WTC11 (cell line): ENCODE results near the gene DOP1A. TPM values are rescaled to one million over a fixed set of nuclear protein-coding genes. Genes with fewer than 3 reads are reported as not detected.

ENCODE experiments used
- ATAC-seq: fragments of 200-7000 bp; cut with Tn5 transposase; 2 replicates; pipeline ENCODE4 v1.10.0; 2021; ENCODE audit warnings: mild to moderate bottlenecking, moderate library complexity
- CTCF ChIA-PET: fragments of 300-600 bp; sonication (Branson Sonifier 250); formaldehyde crosslinking; loops from one replicate; lab custom pipeline; 2021; ENCODE audit warnings: antibody characterized with exemption; lab: Charles Lee
- POLR2A ChIA-PET: fragments of 350-600 bp; sonication (Branson Sonifier 250); formaldehyde crosslinking; loops from one replicate; lab custom pipeline; 2021; ENCODE audit warnings: antibody characterized with exemption; lab: Charles Lee
- DNase-seq: peaks from one replicate; pipeline ENCODE4 v3.0.0; 2021; ENCODE audit warnings: low spot score
- H3K27ac Mint-ChIP-seq: 2 replicates; pipeline ENCODE4 v1.8.0; 2021; ENCODE audit warnings: mixed read lengths
- H3K27me3 Mint-ChIP-seq: 2 replicates; pipeline ENCODE4 v1.8.0; 2021; ENCODE audit warnings: low read depth, mild to moderate bottlenecking, moderate library complexity, mixed read lengths
- H3K36me3 Mint-ChIP-seq: 2 replicates; pipeline ENCODE4 v1.8.0; 2021; ENCODE audit warnings: mixed read lengths
- H3K4me1 Mint-ChIP-seq: 2 replicates; pipeline ENCODE4 v1.8.0; 2022; ENCODE audit warnings: mixed read lengths
- H3K4me3 Mint-ChIP-seq: 2 replicates; pipeline ENCODE4 v1.8.0; 2021; ENCODE audit warnings: mild to moderate bottlenecking, moderate library complexity, mixed read lengths
- H3K9me3 Mint-ChIP-seq: 2 replicates; pipeline ENCODE4 v1.8.0; 2021; ENCODE audit warnings: mixed read lengths
- ATF1 ChIP-seq: sonication (generic); formaldehyde crosslinking; IDR thresholded peaks from 2 replicates; pipeline ENCODE4 v1.8.1; 2023; ENCODE audit warnings: mild to moderate bottlenecking, moderate library complexity, missing genetic modification reagents
- CTCF ChIP-seq: fragments of 200-600 bp; IDR thresholded peaks from 2 replicates; pipeline ENCODE4 v1.8.0; 2022; ENCODE audit warnings: antibody characterized with exemption
- E2F1 ChIP-seq: sonication (generic); formaldehyde crosslinking; IDR thresholded peaks from 2 replicates; pipeline ENCODE4 v1.8.0; 2022; ENCODE audit warnings: mild to moderate bottlenecking, missing genetic modification reagents
- FOXK1 ChIP-seq: sonication (generic); formaldehyde crosslinking; IDR thresholded peaks from 2 replicates; pipeline ENCODE4 v1.8.0; 2022; ENCODE audit warnings: mild to moderate bottlenecking, moderate library complexity, missing genetic modification reagents
- GTF2I ChIP-seq: fragments of 250-450 bp; sonication (Bioruptor Pico); conservative IDR thresholded peaks from 2 replicates; pipeline ENCODE4 v1.4.0; 2021; ENCODE audit warnings: mild to moderate bottlenecking
- NFATC4 ChIP-seq: fragments of 250-450 bp; sonication (Bioruptor Pico); IDR thresholded peaks from 2 replicates; pipeline ENCODE4 v1.9.0; 2021; ENCODE audit warnings: mild to moderate bottlenecking
- SMAD3 ChIP-seq: sonication (generic); formaldehyde crosslinking; IDR thresholded peaks from 2 replicates; pipeline ENCODE4 v1.8.0; 2022; ENCODE audit warnings: missing genetic modification reagents, mild to moderate bottlenecking, borderline replicate concordance
- ZNF121 ChIP-seq: sonication (generic); formaldehyde crosslinking; IDR thresholded peaks from 2 replicates; pipeline ENCODE4 v1.8.0; 2023; ENCODE audit warnings: missing genetic modification reagents
- ZNF138 ChIP-seq: sonication (generic); formaldehyde crosslinking; conservative IDR thresholded peaks from 2 replicates; pipeline ENCODE4 v1.8.1; 2022; ENCODE audit warnings: mild to moderate bottlenecking, moderate library complexity, missing genetic modification reagents
- ZNF263 ChIP-seq: sonication (generic); formaldehyde crosslinking; IDR thresholded peaks from 2 replicates; pipeline ENCODE4 v1.8.1; 2022; ENCODE audit warnings: low read depth, mild to moderate bottlenecking, moderate library complexity, missing genetic modification reagents
- ZNF281 ChIP-seq: sonication (generic); formaldehyde crosslinking; IDR thresholded peaks from 2 replicates; pipeline ENCODE4 v1.8.0; 2023; ENCODE audit warnings: mild to moderate bottlenecking, missing genetic modification reagents
- ZNF416 ChIP-seq: fragments of 250-450 bp; sonication (Bioruptor Pico); IDR thresholded peaks from 2 replicates; pipeline ENCODE4 v1.9.0; 2021; ENCODE audit warnings: mild to moderate bottlenecking, inconsistent platforms
- total RNA-seq: library from RNA; stranded (reverse); gene quantifications from 3 replicates; pipeline ENCODE4 v1.2.3, GENCODE V29; 2021
- TF ChIP-seq, protein P1 (sequence below): sonication (generic); formaldehyde crosslinking; IDR thresholded peaks from 2 replicates; pipeline ENCODE4 v1.8.0; 2023; ENCODE audit warnings: missing genetic modification reagents, mild to moderate bottlenecking, borderline replicate concordance
- TF ChIP-seq, protein P2 (sequence below): fragments of 250-450 bp; sonication (Bioruptor Pico); IDR thresholded peaks from 2 replicates; pipeline ENCODE4 v1.9.0; 2021; ENCODE audit warnings: mild to moderate bottlenecking
- TF ChIP-seq, protein P3 (sequence below): sonication (generic); formaldehyde crosslinking; IDR thresholded peaks from 2 replicates; pipeline ENCODE4 v1.8.0; 2023; ENCODE audit warnings: missing genetic modification reagents
- TF ChIP-seq, protein P4 (sequence below): sonication (generic); formaldehyde crosslinking; IDR thresholded peaks from 2 replicates; pipeline ENCODE4 v1.8.0; 2022; ENCODE audit warnings: mild to moderate bottlenecking, missing genetic modification reagents

Gene DOP1A
- total RNA-seq, 1 experiment from 2014 or later: 16.9 TPM

GRCh38 chr6:83073615-83074014, 6.1 kb downstream of the DOP1A start:
- H3K36me3 Mint-ChIP-seq: peaks cover 14% of the 10 kb centered on the region
- no peaks in the 10 kb centered on the region for H3K27me3 Mint-ChIP-seq
- H3K9me3 Mint-ChIP-seq: peaks cover 7% of the 10 kb centered on the region; the same call in 1 of the 2 replicates
- no peak overlapping the region; the same call in 1 of the 2 replicates for H3K27ac Mint-ChIP-seq
- POLR2A ChIA-PET: no interaction called here
- TF ChIP-seq GTF2I (CRISPR knock-in tag): no peak
- no peak for TF ChIP-seq ZNF263 (CRISPR knock-in tag)
- TF ChIP-seq ATF1 (CRISPR knock-in tag): no peak
- TF ChIP-seq NFATC4: no peak
- no peak for TF ChIP-seq ZNF281
- TF ChIP-seq CTCF: no peak
- TF ChIP-seq, protein P1, sequence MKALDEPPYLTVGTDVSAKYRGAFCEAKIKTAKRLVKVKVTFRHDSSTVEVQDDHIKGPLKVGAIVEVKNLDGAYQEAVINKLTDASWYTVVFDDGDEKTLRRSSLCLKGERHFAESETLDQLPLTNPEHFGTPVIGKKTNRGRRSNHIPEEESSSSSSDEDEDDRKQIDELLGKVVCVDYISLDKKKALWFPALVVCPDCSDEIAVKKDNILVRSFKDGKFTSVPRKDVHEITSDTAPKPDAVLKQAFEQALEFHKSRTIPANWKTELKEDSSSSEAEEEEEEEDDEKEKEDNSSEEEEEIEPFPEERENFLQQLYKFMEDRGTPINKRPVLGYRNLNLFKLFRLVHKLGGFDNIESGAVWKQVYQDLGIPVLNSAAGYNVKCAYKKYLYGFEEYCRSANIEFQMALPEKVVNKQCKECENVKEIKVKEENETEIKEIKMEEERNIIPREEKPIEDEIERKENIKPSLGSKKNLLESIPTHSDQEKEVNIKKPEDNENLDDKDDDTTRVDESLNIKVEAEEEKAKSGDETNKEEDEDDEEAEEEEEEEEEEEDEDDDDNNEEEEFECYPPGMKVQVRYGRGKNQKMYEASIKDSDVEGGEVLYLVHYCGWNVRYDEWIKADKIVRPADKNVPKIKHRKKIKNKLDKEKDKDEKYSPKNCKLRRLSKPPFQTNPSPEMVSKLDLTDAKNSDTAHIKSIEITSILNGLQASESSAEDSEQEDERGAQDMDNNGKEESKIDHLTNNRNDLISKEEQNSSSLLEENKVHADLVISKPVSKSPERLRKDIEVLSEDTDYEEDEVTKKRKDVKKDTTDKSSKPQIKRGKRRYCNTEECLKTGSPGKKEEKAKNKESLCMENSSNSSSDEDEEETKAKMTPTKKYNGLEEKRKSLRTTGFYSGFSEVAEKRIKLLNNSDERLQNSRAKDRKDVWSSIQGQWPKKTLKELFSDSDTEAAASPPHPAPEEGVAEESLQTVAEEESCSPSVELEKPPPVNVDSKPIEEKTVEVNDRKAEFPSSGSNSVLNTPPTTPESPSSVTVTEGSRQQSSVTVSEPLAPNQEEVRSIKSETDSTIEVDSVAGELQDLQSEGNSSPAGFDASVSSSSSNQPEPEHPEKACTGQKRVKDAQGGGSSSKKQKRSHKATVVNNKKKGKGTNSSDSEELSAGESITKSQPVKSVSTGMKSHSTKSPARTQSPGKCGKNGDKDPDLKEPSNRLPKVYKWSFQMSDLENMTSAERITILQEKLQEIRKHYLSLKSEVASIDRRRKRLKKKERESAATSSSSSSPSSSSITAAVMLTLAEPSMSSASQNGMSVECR (CRISPR knock-in tag): no peak
- TF ChIP-seq, protein P2, sequence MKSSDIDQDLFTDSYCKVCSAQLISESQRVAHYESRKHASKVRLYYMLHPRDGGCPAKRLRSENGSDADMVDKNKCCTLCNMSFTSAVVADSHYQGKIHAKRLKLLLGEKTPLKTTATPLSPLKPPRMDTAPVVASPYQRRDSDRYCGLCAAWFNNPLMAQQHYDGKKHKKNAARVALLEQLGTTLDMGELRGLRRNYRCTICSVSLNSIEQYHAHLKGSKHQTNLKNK: no peak
- no peak for TF ChIP-seq ZNF121
- TF ChIP-seq, protein P3, sequence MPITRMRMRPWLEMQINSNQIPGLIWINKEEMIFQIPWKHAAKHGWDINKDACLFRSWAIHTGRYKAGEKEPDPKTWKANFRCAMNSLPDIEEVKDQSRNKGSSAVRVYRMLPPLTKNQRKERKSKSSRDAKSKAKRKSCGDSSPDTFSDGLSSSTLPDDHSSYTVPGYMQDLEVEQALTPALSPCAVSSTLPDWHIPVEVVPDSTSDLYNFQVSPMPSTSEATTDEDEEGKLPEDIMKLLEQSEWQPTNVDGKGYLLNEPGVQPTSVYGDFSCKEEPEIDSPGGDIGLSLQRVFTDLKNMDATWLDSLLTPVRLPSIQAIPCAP: no peak
- TF ChIP-seq, protein P4, sequence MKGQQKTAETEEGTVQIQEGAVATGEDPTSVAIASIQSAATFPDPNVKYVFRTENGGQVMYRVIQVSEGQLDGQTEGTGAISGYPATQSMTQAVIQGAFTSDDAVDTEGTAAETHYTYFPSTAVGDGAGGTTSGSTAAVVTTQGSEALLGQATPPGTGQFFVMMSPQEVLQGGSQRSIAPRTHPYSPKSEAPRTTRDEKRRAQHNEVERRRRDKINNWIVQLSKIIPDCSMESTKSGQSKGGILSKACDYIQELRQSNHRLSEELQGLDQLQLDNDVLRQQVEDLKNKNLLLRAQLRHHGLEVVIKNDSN: no peak
- no peak for TF ChIP-seq E2F1
- TF ChIP-seq FOXK1 (CRISPR knock-in tag): no peak
- no peak for TF ChIP-seq ZNF138
- no peak for TF ChIP-seq ZNF416 (CRISPR knock-in tag)
- no peak for TF ChIP-seq SMAD3 (CRISPR knock-in tag)
- no peak for ATAC-seq
- DNase-seq: no peak
- H3K4me1 Mint-ChIP-seq: peaks cover 43% of the 10 kb centered on the region
- CTCF ChIA-PET: interaction anchor here (1.3 kb wide), 1 partner anchor 8 kb away, joined by 6 read pairs; the partner anchor contains the start of gene UBE3D
- H3K4me3 Mint-ChIP-seq: no peak overlapping the region
